GM19238 (cell line): Measurements from ENCODE around the gene RPE65.
"Not testable (repeated sequence)": the region's sequence is repeated elsewhere in the genome, so short reads cannot be mapped to it uniquely, and the experiment has no call there.

ENCODE experiments used
- DNase-seq: peaks from one replicate; pipeline ENCODE4 v3.0.0; 2011; ENCODE audit warnings: low spot score; ENCODE audit not compliant: insufficient read length

RPE65 gene

GRCh38 chr1:68449901-68450300, at the start of gene RPE65:
TSS of gene RPE65 (minus strand) at chr1:68449954. CDS start at chr1:68449905, 49 bp downstream.
- DNase-seq: no peak

- no peak for DNase-seq
These were observed 47.6 kb upstream of the RPE65 start for GRCh38 chr1:68497358-68497698.

GRCh38 chr1:68496680-68497357, 47.1 kb upstream of the RPE65 start, which contains the start of gene DEPDC1:
TSS of gene DEPDC1 (minus strand) at chr1:68497082. CDS start at chr1:68496999, 83 bp downstream.
- DNase-seq: peak; percentile 81

- no peak for DNase-seq
These were observed 46.4 kb upstream of the RPE65 start for GRCh38 chr1:68495968-68496679.

- DNase-seq: no peak
These were observed 45.8 kb upstream of the RPE65 start for GRCh38 chr1:68495532-68495931.

- no peak for DNase-seq
These were observed 43.4 kb upstream of the RPE65 start for GRCh38 chr1:68493193-68493592.

- DNase-seq: not testable (repeated sequence)
These were observed 42.5 kb upstream of the RPE65 start for GRCh38 chr1:68492255-68492654.

GRCh38 chr1:68490046-68490651, 40.4 kb upstream of the RPE65 start:
- no peak for DNase-seq

DNA sequence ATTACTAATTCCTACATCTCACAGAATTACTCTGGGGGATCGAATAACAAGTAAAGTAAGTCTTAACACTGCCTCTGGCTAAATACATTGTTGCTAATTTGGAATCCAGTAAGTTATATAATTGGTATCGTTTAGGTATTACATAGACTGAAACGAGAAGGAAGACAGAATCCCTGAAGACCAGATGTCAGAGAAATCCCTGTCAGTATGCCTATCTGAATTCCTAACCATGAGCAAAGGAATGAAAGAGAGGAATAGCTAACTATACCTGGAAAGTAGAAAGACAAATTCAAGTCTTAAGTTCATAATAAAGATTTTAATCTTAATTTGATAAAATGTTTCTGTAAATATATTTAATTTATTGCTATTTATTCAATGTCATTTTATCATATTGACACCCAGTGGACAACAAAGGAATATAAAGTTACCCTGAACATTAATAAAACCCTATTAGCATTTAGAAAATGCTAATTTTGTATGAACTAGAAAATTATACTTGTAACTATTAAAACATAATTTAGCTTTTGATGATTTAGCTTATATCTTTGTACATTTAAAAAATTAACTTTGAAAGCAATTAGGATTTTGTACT, 35.8 kb upstream of the RPE65 start:
- DNase-seq: no peak

DNA sequence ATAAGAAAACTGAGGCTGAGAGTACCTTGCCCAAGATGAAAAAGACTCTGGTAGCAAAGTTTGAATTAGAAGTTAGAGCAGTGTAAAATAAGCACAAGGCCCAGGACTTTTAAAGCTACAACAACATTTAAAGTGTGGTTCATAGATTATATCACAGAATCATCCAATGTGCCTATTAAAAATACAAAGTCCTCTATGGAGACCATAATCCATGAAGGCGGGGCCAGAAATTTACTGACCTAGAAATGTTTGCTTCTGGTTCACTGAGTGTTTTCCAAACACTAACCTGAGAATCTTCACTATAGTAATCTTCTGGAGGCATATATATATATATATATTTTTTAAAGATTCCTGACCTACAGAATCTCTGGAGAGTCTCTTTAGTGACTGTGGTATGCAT, 34.9 kb upstream of the RPE65 start:
- DNase-seq: no peak

DNA sequence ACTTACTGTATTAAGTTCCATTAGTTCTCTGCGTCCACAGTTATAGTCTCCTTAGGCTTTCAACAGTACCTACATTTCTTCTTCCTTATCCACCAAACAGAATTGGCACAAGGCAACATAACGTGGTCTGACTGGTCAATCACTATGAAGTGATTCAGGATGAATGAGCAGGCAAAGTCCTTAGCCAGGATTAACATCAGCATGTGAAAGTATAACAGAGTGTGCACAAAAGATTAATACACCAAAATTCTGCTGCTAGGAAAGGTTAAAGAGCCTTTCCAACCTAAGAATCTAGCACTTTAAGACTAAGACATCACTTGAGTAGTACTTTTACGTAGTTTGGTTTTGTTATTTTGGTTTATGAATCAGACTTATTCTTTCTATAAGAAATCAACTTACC, 31.3 kb upstream of the RPE65 start:
- DNase-seq: no peak

DNA sequence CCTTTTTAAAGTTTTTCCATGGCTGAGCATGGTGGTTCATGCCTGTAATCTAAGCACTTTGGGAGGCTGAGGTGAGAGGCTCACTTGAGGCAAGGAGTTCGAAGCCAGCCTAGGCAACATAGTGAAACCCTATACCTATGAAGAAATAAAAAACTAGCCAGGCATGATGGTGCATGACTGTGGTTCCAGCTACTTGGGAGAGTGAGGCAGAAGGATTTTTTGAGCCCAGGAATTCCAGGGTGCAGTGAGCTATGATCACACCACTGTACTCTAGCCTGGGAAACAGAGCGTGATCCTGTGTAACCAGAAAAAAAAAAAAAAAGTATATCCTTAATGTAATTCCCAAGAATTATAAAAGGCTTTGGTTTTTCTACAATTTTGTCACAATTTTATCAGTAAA, 29.7 kb upstream of the RPE65 start:
- DNase-seq: no peak

- DNase-seq: no peak
These were observed 28.9 kb upstream of the RPE65 start for GRCh38 chr1:68478662-68479061.

GRCh38 chr1:68476626-68477025, 26.9 kb upstream of the RPE65 start:
- not testable (repeated sequence) for DNase-seq

DNA sequence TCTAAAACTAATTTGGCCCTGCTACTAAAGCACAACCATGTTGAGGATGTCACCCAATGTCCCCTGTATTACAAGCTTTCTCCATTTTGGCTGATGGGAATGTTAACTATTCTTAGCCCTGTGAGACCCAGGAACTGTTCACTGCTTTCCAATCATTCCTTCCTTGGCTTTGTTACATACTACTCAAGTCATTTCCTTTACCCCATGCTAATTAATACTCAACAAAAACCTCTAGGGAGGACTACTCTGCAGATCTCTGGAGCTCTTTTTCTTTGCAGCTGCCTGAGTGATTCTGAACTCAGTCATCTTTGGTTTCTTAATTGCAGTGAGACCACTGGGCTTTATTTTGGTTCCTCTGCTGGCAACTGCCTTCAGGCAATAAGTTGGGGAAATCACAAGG, 23.3 kb upstream of the RPE65 start:
- no peak for DNase-seq

GRCh38 chr1:68470388-68470970, 20.7 kb upstream of the RPE65 start:
- no peak for DNase-seq

DNA sequence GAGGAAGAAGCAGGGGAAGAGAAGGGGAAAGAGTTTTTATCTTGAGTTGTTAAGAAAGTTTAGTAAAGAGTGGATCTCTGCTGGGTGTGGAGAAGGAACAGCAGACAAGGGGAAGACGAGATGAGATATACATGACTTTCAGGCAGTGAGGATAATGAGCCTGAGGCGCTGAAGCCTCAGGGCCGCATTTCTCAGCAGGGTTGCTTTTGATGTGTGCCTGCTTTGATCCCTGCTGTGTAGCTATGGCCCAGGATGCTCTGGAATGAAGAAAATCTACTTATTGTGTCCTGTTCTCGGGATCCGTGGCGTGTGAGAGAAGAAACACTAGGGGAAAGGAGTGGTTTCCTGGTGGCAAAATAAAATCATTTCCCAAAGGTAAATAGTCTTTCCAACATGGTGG, 15.1 kb upstream of the RPE65 start:
- no peak for DNase-seq

- DNase-seq: no peak
These were observed 11.2 kb upstream of the RPE65 start for GRCh38 chr1:68460935-68461334.

- DNase-seq: no peak
These were observed 10.0 kb upstream of the RPE65 start for GRCh38 chr1:68459796-68460195.

DNA sequence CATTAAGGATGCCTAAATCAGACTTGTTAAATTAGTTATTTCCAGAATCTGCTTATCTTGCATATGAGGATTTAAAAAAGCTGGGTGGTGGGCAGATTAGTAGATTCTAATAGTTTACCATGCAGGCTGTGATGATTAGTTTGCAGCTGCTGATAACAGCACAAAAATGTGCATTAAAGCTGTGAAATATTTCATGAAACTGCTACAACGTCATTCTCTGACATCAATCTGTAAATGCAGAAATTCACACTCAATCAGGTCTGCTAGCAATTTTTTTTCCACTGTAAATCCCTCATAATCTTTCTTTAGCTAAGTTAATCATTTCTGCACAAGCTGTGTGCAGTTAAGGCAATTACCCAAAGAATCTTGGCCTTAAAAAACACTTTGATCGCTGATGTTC, 9.3 kb upstream of the RPE65 start:
- no peak for DNase-seq

GRCh38 chr1:68456202-68456601, 6.4 kb upstream of the RPE65 start:
- no peak for DNase-seq

GRCh38 chr1:68454534-68454933, 4.8 kb upstream of the RPE65 start:
- no peak for DNase-seq
